HG02798 (cell line): Measurements from ENCODE around the gene MORN1.
"Not testable (repeated sequence)": the region's sequence is repeated elsewhere in the genome, so short reads cannot be mapped to it uniquely, and the experiment has no call there.

Experiments used
- ATAC-seq: cut with Tn5 transposase; IDR thresholded peaks from one replicate; pipeline ENCODE4 v1.9.1; 2021; ENCODE audit warnings: mild to moderate bottlenecking; ENCODE audit not compliant: unreplicated experiment, poor library complexity

The MORN1 gene

DNA sequence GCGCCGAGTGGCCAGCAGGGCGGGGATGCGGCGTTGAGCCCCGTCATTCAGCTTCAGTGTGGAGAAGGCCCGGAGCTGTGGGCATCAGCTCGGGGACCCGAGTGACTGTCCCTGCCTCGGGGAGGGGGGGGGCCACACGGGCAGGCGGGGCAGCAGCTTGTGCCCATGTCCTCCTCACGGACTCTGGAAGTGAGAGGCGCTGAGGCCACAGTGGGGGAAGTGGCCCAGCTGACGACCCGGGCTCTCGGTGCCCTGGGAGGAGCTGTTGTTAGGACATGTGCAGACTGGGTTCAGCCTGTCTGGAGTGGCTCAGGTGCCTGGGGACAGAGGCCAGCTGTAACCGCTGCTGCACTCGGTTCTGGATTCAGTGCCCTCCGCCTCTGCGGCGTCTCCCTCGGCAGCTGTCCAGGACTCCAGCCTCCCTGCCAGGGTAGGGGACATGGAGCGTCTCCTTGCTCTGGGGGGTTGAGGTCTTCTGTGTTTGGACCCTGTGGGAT is 92.2 kb downstream of the MORN1 start:
- no peak for ATAC-seq

DNA sequence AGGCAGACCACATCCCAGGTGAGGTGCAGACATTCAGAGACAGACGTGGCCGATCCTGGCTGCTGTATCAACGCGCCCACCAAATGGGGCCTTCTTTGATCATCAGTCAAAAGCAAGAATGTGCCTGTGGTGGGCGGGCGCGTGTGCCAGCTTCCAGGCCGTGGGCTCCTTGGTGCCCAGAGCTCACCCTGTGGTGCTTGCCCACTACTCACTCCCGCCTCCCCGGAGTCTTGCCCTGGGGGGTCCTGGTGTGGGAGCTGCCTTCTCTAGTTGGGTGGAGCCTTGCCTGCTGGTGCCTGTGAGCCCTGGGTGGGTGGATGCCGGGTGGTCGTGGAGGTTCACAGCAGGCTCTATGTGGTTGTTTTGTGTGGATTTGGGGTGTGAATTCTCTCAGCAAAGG is 92.7 kb downstream of the MORN1 start:
- ATAC-seq: no peak

DNA sequence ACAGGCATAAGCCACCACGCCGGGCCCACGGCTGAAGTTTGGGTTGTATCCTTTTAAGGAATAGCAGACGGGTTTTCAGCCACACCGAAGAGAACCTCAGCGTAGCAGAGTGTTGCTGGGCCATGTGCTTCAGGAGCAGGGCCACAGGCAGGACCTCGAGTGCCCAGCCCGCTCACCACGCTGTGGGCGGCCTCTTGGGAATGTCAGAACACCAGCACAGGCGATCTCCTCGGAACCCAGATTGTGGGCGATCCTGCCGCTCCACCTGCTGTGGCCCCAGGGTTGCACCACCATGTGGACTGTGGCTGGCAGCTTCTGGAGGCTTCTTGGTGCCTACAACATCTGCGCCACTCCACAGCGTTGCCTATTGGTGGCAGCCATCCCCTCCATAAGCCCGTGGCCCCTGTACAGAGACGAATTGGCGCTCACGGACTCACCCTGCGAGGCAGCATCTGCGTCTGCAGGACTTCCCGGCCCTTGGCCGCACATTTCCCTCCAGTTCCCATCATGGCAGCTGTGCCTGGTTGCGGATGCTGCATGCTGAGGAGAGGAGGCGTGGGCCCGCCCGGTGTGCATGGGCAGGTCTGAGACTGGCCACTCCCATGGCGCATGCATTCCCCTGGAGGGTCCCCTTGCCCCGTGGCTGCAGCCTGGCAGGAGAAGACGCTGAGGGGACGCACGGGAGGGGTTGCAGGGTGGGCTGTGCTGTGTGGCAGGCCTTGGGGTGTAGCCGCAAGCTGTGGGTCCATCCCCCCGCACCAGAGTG is 93.9 kb downstream of the MORN1 start:
- no peak for ATAC-seq

DNA sequence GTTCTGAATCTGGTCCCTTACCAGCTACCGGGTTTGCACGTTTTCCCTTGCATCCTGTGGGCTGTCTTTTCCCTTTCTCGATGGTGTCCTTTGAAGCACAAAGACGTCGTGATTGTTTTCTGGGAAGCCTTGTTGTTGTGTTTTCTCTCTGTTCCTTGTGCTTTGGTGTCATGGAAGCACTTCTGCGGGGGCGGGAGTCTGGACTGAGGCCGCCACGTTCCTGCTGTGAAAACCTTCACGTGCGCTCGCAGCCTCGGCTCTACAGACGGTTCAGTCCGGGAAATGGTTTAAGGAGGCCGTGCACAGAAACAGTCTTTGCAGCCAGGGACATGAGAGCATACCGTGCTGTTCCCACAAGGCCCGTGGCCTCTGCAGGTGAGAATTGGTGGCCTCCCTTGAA is 94.7 kb downstream of the MORN1 start:
- ATAC-seq: no peak

DNA sequence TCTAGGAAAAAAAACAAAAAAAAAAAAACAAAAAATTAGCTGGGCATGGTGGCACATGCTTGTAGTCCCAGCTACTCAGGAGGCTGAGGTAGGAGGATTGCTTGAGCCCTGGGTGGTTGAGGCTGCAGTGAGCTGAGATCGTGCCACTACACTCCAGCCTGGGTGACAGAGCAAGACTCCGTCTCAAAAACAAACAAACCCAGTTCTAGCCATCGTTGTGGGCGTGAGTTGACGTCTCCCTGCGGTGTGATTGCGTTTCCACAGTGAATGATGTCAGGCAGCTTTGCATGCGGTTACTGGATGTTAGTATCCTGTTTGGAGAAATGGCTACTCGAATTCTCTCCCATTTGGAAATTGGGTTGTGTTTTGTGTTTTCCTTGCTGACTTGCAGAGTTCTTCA is 95.1 kb downstream of the MORN1 start:
- ATAC-seq: not testable (repeated sequence)

DNA sequence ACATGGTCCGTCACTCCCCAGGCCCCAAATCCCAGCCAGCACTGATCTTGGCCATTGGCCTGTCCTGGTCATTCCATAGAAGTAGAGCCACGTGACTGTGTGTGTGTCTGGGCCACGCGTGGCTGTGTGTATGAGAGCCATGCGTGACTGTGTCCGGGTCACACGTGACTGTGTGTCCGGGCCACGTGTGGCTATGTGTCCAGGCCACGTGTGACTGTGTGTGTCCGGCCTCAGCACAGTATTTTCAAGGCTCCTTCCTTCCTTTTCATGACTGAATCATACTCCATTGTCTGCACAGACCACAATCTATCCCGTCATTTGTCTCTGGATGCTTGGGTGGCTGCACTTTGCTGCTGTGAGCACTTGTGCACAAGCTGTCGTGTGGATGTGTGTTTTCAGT is 95.8 kb downstream of the MORN1 start:
- ATAC-seq: no peak

DNA sequence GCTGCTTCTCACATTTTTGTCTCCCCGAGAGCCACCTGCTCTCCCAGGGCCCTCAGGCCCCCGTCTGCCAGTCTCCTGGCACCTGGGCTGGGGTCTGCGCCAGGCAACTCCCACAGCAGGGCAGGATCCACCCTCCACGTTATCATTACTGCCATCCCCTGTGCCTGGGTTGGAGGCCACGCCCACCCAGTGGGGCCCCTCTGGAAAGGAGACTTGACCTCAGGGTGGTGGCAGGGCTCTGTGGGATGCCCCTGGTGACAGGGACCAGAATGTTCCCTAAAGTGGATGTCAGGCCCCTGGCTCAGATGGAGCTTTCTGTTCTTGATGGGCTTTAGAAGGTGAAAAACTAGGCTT is 96.7 kb downstream of the MORN1 start:
- ATAC-seq: no peak

DNA sequence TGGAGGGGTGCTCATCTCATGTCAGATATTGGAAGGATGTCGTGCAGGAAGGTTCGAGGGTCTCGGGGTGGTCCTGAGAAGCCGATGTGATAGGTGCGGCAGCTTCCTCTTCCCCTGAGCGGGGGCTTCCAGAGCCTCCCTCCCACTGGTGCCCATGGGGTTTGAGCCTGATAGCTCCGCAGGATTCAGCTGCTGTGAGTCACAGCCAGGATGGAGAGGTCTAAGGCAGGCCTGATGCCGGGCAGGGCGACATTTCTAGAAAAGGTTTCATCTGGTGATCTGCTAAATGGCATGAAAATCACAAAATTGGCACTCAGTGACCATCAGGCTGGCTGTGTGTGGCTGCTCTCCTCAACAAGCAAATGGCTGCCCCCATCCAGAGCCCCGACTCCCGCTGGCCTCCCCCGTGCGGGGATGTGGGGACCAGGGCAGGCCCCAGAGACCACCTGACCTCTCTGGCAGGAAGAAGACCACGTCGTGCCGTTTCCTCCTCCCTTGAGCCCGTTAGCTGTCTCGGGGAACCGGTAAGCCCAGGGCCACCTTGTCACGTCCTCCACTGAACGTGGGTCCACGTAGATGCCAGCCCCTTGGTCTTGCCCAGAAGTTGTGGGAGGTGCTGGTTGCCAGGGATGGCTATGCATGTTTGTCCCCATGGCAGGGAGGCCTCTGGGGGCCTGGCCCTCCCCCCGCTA is 97.2 kb downstream of the MORN1 start:
- ATAC-seq: no peak

DNA sequence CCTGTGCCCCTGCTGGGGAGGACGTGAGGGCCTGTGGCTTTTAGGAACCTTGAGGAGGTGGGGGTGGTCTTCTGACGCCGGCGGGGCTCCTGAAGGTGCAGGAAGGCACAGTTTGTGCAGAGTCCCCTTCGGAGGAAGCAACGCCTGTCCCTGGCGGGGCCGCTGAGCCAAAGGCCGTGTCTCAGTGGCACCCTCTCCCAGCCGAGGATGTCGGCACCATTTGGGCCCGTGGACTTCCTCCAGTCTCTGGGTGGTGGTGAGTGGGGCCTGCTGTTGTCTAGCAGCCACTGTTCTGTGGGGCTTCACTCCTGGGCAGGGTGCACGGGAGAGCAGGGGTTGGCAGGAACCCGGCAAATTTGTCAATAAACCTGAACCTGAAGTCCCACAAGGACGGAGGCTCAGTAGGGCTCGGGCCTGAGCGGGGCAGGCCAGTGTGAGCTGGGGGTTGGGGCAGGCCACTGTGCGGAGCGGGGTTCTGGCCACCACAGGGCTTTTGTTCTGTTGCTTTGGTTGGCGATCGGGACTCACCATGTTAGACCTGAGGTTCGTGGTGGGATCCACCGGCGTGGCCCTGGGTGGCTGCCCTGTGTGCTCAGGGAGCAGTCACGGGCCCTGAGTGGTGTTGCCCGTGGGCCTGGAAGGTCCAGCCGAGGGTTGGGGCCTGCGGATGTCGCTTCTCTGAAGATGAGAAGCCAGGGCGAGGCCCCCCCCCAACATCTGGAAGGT is 98.5 kb downstream of the MORN1 start:
- ATAC-seq: no peak

DNA sequence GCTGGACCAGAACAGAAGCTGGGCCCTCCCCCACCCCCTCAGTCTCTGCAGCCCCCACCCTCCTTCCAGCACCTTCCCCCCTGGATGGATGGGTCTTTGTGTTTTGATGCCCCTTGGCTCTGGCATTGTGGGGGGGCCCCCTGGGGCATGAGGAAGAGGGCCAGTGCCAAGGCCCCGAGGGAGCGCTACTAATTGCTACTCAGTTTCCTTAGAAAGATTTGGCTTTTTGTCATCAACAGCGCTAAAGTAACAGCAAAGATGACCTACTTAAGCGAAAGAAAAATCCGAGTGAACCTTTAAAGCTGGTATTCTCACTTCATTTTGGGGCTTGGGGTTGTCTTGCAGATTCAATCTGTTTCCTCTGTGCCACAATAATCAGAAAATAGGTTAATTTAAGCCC is 99.8 kb downstream of the MORN1 start:
- ATAC-seq: no peak

DNA sequence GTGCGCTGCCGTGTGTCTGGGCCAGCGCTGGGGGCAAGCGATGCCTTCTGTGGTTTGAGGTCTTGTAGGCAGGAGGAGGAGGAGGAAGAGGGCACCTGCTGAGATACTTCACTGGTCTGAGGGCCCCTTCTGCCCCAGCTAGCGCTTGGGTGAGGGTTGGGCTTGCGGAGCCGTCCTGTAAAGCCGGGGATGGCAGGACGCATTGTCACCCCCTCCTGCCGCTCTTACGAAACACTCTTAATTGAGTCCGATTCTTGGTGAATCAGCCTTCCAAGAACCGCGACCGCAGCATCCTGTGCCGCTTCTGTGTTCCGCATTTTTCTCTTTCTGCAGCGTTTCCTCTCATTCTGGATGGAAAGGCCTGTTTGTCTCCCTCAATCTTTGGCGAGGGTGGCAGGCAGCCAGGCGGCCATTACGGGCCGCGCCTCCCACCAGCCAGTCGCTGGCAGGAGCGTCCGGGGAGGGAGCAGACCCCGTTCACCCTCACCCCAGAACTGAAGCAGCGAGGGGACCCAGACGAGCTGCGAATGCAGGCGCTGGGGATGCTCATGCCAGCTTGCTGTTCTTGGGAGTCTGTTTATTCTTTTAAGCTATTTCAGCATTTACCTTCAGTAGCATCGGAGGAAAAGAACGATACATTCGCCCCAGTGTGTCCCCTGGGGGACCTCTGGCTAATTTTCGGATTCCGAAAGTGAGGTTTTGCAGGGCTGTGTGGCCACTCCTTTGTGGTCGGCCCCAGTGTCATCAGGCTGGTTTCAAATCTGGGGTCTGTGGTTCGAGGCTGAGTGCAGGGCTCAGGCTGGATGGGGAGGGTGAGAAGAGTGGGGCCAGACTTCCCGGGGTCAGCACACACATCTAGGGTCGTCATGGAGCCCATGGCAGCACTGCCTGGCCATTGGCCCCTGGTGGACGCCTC is 100.5 kb downstream of the MORN1 start:
- peak; percentile 46 for ATAC-seq

DNA sequence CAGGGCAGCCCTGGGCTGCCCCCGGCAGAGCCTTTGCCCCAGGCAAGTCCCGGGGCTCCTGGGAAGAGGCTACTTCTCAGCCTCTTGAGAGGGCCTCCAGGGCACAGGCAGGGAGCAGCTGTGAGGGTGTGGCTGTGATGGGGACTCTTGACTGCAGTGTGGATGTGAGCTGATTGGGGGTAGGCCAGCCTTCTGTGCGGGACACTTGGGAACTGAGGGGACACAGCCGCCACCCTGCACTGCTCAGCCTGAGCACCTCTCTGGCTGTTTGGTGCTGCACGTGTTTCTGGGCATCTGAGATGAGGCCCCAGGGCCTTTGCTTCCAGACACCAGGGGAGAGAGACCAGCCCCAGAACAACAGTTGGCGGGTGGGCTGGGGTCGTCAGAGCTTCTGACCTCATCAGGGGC is 101.2 kb downstream of the MORN1 start:
- ATAC-seq: peak; percentile 26

DNA sequence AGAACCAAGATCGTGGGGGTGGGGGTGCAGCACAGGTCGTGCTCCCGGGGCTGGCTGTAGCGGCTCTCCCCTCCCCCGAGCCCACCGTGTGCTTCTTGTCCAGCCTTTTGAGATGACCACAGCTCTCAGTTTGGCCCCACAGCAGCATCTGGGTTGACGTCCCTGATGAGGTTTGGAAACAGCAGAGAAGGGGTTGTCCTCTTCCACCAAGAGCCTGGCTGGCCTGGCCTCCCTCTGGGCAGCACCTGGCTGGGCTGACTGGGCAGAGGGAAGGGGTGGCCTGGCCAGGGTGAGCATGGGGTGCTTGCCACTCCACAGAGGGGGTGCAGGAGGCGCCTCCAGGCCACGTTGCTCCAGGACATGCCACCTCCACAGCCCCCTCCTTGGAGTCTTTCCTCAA is 101.7 kb downstream of the MORN1 start:
- no peak for ATAC-seq

DNA sequence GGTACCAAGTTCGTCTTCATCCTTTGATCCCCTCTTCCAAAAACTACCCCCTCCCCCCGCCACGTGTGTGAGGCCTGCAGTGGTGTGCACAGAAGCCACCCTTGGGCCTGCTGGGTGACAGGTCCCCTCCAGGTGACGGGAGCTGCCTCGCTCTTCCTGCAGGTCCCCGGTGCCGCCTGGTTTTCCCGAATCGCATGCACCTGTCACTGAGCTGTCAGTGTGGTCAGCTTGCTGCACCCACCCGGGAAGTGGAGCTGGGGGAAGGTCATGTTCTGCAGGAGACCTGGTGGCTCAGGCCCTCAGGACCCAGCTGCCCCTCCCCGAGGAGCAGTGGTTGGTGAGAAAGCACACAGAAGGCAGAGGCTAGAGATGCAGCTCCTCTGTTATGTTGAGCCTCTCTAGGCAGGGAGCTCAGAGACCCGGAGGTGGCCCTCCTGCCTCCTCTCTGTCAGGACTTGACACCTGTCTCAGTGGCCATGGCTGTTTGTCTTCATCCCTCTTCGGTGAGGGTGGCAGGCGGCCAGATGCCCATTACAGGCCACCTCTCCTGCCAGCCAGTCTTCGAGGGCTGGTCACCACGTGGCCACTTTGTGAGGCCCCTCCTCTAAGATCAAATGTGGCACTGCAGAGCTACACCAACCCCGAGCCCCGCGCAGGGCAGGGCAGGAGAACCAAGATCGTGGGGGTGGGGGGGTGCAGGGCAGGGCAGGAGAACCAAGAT is 102.4 kb downstream of the MORN1 start:
- no peak for ATAC-seq

DNA sequence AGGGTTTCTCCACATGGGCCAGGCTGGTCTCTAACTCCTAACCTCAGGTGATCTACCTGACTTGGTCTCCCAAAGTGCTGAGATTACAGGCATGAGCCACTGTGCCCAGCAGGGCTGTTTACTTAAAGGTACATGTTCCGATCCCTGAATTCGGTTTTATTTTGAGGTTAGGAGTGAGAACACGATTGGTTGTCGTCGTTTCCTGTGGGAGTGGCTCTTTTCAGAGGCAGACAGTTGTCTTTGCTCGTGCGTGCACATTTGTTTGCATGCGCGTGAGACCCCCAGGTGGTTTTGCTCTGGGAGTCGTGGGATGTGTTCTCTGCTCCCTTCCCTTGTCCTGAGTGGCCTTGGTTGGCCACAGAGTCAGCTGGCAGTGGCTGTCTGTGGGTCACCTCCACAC is 103.0 kb downstream of the MORN1 start:
- ATAC-seq: no peak

DNA sequence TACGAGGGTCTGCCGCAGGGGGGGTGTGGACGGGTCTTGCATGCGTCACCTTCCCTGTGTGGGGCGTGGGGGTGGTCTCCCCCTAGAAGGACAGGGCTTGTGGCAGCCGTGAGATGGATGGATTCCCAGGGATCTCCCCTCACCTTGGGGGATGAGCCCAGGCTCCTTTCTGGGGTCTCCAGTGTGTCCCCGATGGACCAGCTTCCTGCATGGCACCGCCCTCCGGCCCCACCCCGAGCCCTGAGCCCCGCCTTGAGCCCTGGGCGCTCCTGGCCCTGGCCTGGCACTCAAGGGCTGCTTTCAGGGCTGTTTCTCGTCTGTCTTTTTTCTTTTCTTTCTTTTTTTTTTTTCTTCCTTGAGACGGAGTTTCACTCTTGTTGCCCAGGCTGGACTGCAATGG is 103.7 kb downstream of the MORN1 start:
- no peak for ATAC-seq

DNA sequence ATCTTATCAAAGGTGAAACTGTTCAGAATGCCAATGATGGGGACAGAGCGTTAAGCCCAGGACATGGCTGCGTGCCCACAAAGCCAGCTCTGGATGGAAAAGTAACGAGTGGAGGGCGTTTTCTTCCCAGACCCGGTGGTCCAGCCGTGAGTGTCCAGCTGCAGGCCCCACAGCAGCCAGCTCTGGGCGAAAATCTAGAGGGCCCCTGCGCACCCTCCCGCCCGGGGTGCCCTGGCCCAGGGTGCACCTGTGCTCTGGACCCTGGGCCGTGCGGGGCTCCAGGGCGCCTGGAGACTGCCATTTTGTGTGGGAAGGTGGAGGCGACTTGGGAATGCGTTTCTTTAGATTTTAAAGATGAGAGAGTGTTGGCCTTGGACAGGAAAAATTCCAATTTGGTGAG is 104.4 kb downstream of the MORN1 start:
- ATAC-seq: no peak

DNA sequence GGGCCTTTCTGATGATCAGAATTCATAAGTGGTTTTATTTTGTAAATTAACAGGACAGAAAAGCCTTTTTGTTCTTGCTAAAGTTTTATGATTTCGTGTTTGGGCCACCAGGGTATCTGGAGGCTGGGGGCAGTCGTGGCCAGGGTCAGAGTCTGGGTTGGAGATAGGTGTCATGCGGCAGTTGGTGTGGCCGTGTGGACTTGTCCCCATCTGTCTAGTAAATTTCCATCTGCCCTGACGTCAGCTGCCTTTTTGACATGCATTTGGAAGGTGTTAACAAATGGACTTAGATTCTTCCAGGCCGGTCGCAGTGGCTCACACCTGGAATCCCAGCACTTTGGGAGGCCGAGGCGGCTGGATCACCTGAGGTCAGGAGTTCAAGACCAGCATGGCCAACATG is 106.4 kb downstream of the MORN1 start:
- ATAC-seq: no peak

DNA sequence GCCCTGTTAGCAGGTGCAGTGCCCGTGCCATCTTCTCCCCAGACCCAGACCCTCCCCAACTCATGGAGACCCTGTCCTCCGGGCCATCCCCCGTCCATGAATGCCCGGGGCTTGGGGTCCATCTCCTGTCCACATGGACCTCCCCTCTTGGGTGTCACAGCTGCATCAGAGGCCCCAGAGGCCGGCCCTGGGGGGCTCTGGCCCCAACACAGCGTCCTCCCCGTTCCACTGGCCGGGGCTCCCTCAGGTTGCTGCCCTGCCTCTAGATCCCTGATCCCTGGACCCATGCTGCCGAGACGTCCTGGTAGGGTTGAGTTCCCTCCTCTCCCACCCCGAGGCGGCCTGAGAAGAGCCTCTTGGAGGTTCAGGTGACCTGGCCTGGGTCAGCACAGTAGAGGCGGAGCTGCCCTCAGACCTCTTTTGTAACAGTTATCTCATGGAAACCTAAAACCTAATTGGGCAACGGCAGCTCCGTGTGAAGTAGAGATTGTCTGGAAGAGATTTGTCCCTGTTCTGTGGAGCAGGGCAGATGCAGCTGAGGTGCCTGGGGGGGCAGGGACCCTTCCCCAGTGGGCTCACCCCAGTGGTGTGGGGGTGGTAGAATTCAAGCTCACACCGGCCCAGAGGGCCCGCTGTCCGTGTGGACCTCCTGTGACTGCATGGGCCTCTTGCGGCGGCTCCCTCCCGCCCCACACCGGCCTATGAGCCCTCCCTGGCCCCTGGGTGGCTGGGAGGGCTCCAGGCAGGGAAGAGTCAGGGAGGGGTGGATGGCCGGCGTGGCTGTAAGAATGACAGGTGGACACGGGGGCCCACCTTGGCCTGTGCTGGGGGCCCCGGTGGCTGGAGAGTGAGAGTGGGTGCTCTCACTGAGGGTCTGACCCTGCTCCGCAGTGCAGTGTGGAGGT is 107.1 kb downstream of the MORN1 start:
- no peak for ATAC-seq
